Spleen (tissue), 11 donors: ENCODE data around the gene RIT1. TPM values are rescaled to one million over a fixed set of nuclear protein-coding genes. Genes with fewer than 3 reads are reported as not detected.

ENCODE experiments used
- DNase-seq: peaks from one replicate; pipeline ENCODE4 v3.0.0-alpha.2; 2020
- H3K27ac ChIP-seq, 8 donors: fragments of 200-600 bp; sonication (generic) in 7 of 8; 1 replicate in 4 of 8; 2 replicates in 4 of 8; pipeline versions ENCODE4 v1.5.0 to v1.8.0; 2016 to 2021; ENCODE audit warnings: inconsistent platforms in 4 of 8, mild to moderate bottlenecking in 4 of 8, moderate library complexity in 1 of 8
- H3K27me3 ChIP-seq, 7 donors: fragments of 200-600 bp; sonication (generic) in 6 of 7; replicated peaks in 1 of 7; 1 replicate in 4 of 7; 2 replicates in 3 of 7; pipeline versions ENCODE4 v1.5.0 to v1.8.0; 2016 to 2021; ENCODE audit warnings: inconsistent platforms in 3 of 7, mild to moderate bottlenecking in 1 of 7
- H3K36me3 ChIP-seq, 6 donors: fragments of 200-600 bp; sonication (generic) in 5 of 6; 1 replicate in 4 of 6; 2 replicates in 2 of 6; pipeline versions ENCODE4 v1.5.0 to v1.8.0; 2016 to 2021; ENCODE audit warnings: inconsistent platforms in 2 of 6
- H3K4me1 ChIP-seq, 6 donors: fragments of 200-600 bp; sonication (generic) in 5 of 6; 1 replicate in 3 of 6; 2 replicates in 3 of 6; pipeline versions ENCODE4 v1.5.0 to v1.8.0; 2016 to 2021; ENCODE audit warnings: inconsistent platforms in 3 of 6
- H3K4me3 ChIP-seq, 8 donors: fragments of 200-600 bp; sonication (generic) in 7 of 8; 1 replicate in 4 of 8; 2 replicates in 4 of 8; pipeline versions ENCODE4 v1.5.0 to v1.8.0; 2016 to 2021; ENCODE audit warnings: inconsistent platforms in 4 of 8, mild to moderate bottlenecking in 4 of 8, moderate library complexity in 2 of 8
- H3K9me3 ChIP-seq, 8 donors: fragments of 200-600 bp; sonication (generic) in 7 of 8; 1 replicate in 4 of 8; 2 replicates in 4 of 8; pipeline versions ENCODE4 v1.5.0 to v1.8.0; 2016 to 2021; ENCODE audit warnings: inconsistent platforms in 4 of 8
- POLR2A ChIP-seq, 3 donors: fragments of 450-650 bp; IDR thresholded peaks; one replicate each; pipeline ENCODE4 v1.5.1; 2017; ENCODE audit warnings: antibody characterized with exemption in 3 of 3, mild to moderate bottlenecking in 1 of 3
- POLR2AphosphoS5 ChIP-seq, 3 donors: sonication (generic); formaldehyde crosslinking; IDR thresholded peaks; one replicate each; pipeline ENCODE4 v1.5.1; 2017; ENCODE audit warnings: antibody characterized with exemption in 3 of 3
- WGBS, 5 donors: extraction: QIAGEN DNeasy Blood & Tissue Kit in 3 of 5; methylation state at CpG; one replicate each; pipeline versions ENCODE4 v1.1.5 to v1.1.7; 2013 to 2018; 5-methylcytosine and 5-hydroxymethylcytosine counted together
- intact Hi-C: fragments of 100-400 bp; cut with DNase I; formaldehyde crosslinking; loops from one replicate; pipeline ENCODE4 v1.15.0; 2023; ENCODE audit warnings: low total_unique reads
- polyA plus RNA-seq, 3 donors: library from polyadenylated mRNA; stranded (reverse); fragments of 200-250 nt; gene quantifications; one replicate each; pipeline ENCODE4 v1.2.1, GENCODE V29; 2013
- total RNA-seq, 7 donors: library from RNA; depleted of rRNA in 3 of 7; stranded (reverse); fragments of >200 nt in 3 of 7; fragmentation: NEBNext Ultra II Directional in 4 of 7; extraction: Animal tissue kit (Norgen Biotek cat#: 25700) in 4 of 7; gene quantifications; one replicate each; pipeline versions ENCODE4 v1.1.0 to v1.2.1, GENCODE V29; 2016 to 2021
- TF ChIP-seq, protein P1 (sequence below), 11 experiments: fragments of 200-600 bp in 7 of 11; fragments of 450-650 bp in 4 of 11; sonication (generic) in 4 of 11; IDR thresholded peaks in 8 of 11; conservative IDR thresholded peaks in 3 of 11; 1 replicate in 7 of 11; 2 replicates in 4 of 11; pipeline versions ENCODE4 v1.4.0 to v1.8.0; 2016 to 2021; ENCODE audit warnings: antibody characterized with exemption in 11 of 11, inconsistent platforms in 4 of 11, mild to moderate bottlenecking in 1 of 11
- donor health status: healthy with polysubstance abuse.
- donor health status: DM: no; HTN: no; CAD: no; lungs with moderate emphysema.
- donor health status: DM: no; HTN: no; CAD: no.
- donor health status: Bipolar disorder and iron deficiency.
- donor health status: healthy.
- donor health status: DM: no; HTN: no; CAD: no.
- donor health status: DM: yes; HTN: yes; CAD: no.

The RIT1 gene
- total and polyA plus RNA-seq, 10 donors = 9.0 to 66.2 (median 51.0) TPM

- peak overlapping the region; percentile 74 to 90 (median 80) for H3K27ac ChIP-seq
- intact Hi-C loops = no loop called here
Measured at GRCh38 chr1:155947292-155947691, 36.1 kb upstream of the RIT1 start.

GRCh38 chr1:155946633-155947219 lies 35.6 kb upstream of the RIT1 start:
- H3K36me3 ChIP-seq = peaks cover 3 to 64% (median 50%) of the 10 kb centered on the region in 6 donors
- intact Hi-C loops = no loop called here

More at GRCh38 chr1:155947292-155947691, 36.1 kb upstream of the RIT1 start:
- peaks cover 34 to 87% (median 57%) of the 10 kb centered on the region in 6 donors for H3K4me1 ChIP-seq
- H3K36me3 ChIP-seq = peaks cover 3 to 69% (median 56%) of the 10 kb centered on the region in 6 donors
- H3K4me3 ChIP-seq = no peak overlapping the region
- no peaks in the 10 kb centered on the region for H3K27me3 ChIP-seq
- no peaks in the 10 kb centered on the region for H3K9me3 ChIP-seq
- TF ChIP-seq POLR2A (IDR thresholded peaks at IDR 0.05) = no peak
- TF ChIP-seq POLR2AphosphoS5 (IDR thresholded peaks at IDR 0.05) = peak in 1 of 3 donors; percentile 7
- peak; percentile 58 for DNase-seq
- 53 to 75% (median 65%) methylated on average over 4 of the region's 4 CpGs for WGBS, 5 donors

GRCh38 chr1:155944444-155944799 lies 33.3 kb upstream of the RIT1 start:
- no peak for TF ChIP-seq POLR2A (IDR thresholded peaks at IDR 0.05)
- TF ChIP-seq, protein P1, sequence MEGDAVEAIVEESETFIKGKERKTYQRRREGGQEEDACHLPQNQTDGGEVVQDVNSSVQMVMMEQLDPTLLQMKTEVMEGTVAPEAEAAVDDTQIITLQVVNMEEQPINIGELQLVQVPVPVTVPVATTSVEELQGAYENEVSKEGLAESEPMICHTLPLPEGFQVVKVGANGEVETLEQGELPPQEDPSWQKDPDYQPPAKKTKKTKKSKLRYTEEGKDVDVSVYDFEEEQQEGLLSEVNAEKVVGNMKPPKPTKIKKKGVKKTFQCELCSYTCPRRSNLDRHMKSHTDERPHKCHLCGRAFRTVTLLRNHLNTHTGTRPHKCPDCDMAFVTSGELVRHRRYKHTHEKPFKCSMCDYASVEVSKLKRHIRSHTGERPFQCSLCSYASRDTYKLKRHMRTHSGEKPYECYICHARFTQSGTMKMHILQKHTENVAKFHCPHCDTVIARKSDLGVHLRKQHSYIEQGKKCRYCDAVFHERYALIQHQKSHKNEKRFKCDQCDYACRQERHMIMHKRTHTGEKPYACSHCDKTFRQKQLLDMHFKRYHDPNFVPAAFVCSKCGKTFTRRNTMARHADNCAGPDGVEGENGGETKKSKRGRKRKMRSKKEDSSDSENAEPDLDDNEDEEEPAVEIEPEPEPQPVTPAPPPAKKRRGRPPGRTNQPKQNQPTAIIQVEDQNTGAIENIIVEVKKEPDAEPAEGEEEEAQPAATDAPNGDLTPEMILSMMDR (IDR thresholded peaks at IDR 0.05 in 8 of 11, conservative IDR thresholded peaks at IDR 0.05 in 3 of 11) = no peak
- peak in 1 of 3 donors; percentile 40 for TF ChIP-seq POLR2AphosphoS5 (IDR thresholded peaks at IDR 0.05)
- H3K4me1 ChIP-seq = peaks cover 60 to 100% (median 86%) of the 10 kb centered on the region in 6 donors
- 37 to 61% (median 43%) methylated on average over 3 to 6 of the region's 6 CpGs for WGBS, 5 donors
- intact Hi-C loops = loop anchor here (5.0 kb wide), 1 partner anchor 38 kb away; no protein-coding TSS in a partner anchor
- peak overlapping the region in 1 of 8 donors; percentile 1 for H3K4me3 ChIP-seq
- peaks cover 3 to 41% (median 27%) of the 10 kb centered on the region in 6 donors for H3K36me3 ChIP-seq
- H3K27me3 ChIP-seq = no peaks in the 10 kb centered on the region
- peak overlapping the region; percentile 2 to 90 (median 79) for H3K27ac ChIP-seq
- no peaks in the 10 kb centered on the region for H3K9me3 ChIP-seq
- DNase-seq = peak; percentile 75

More at GRCh38 chr1:155946633-155947219, 35.6 kb upstream of the RIT1 start:
- Histone ChIP-seq H3K27me3 (no peaks in the 10 kb centered on the region), H3K9me3 (no peaks in the 10 kb centered on the region), H3K4me1 (peaks cover 40 to 92% (median 63%) of the 10 kb centered on the region in 6 donors), H3K4me3 (peak overlapping the region in 1 of 8 donors; percentile 41), H3K27ac (peak overlapping the region; percentile 74 to 90 (median 80))
- no peak for TF ChIP-seq POLR2A (IDR thresholded peaks at IDR 0.05)
- TF ChIP-seq, protein P1 (IDR thresholded peaks at IDR 0.05 in 8 of 11, conservative IDR thresholded peaks at IDR 0.05 in 3 of 11) = no peak
- TF ChIP-seq POLR2AphosphoS5 (IDR thresholded peaks at IDR 0.05) = no peak
- DNase-seq = peak; percentile 8
- WGBS, 5 donors = 40 to 62% (median 46%) methylated on average over 8 of the region's 8 CpGs

DNA sequence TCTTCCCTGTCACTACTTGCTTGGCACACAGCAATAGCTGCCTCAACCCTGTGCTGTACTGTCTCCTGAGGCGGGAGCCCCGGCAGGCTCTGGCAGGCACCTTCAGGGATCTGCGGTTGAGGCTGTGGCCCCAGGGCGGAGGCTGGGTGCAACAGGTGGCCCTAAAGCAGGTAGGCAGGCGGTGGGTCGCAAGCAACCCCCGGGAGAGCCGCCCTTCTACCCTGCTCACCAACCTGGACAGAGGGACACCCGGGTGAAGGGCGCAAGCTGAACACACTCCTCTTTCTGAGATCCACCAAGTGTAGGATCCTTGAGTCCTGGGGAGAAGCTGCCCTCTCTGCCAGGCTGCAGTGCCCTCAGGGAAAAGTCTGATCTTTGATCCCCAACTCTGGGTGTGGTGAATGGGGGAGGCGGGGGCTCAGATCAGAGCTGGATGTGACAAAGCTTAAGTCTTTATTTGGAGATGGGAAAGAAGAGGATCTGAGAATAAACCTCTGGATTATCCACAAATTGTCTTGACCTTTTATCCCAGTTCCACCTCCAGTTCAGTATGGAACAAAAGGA lies 31.5 kb upstream of the RIT1 start:
- Histone ChIP-seq H3K36me3 (peaks cover 3 to 23% (median 10%) of the 10 kb centered on the region in 6 donors), H3K4me1 (peaks cover 68 to 100% (median 98%) of the 10 kb centered on the region in 6 donors), H3K27me3 (no peaks in the 10 kb centered on the region), H3K4me3 (no peak overlapping the region), H3K27ac (peak overlapping the region in 7 of 8 donors; percentile 15 to 90 (median 81)), H3K9me3 (no peaks in the 10 kb centered on the region)
- TF ChIP-seq POLR2A (IDR thresholded peaks at IDR 0.05) (no peak), POLR2AphosphoS5 (IDR thresholded peaks at IDR 0.05) (peak in 2 of 3 donors; percentile 3 to 4)
- intact Hi-C loops = loop anchor here (5.0 kb wide), 1 partner anchor 40 kb away; no protein-coding TSS in a partner anchor
- DNase-seq = peak; percentile 71
- 81 to 93% (median 84%) methylated on average over 4 to 11 of the region's 11 CpGs for WGBS, 5 donors
